Thymus (tissue), 11 donors: ENCODE results near the gene ARMS2. TPM values are rescaled to one million over a fixed set of nuclear protein-coding genes. Genes with fewer than 3 reads are reported as not detected.

Experiments used
- DNase-seq, 9 donors: peaks; one replicate each; pipeline ENCODE4 v3.0.0-alpha.2; 2013; ENCODE audit warnings: low spot score in 9 of 9, low read depth in 6 of 9, missing footprints in 1 of 9
- H3K27ac ChIP-seq, 2 donors: one replicate each; pipeline ENCODE4 v1.5.1; 2013; ENCODE audit warnings: control low read depth in 1 of 2, low read depth in 1 of 2, low read length in 1 of 2, mild to moderate bottlenecking in 1 of 2, moderate library complexity in 1 of 2
- H3K27me3 ChIP-seq, 2 donors: one replicate each; pipeline ENCODE4 v1.5.1; 2013; ENCODE audit warnings: low read length in 1 of 2; ENCODE audit not compliant: control insufficient read depth in 2 of 2, insufficient read depth in 1 of 2
- H3K36me3 ChIP-seq, 2 donors: one replicate each; pipeline ENCODE4 v1.5.1; 2013; ENCODE audit warnings: low read length in 1 of 2, mild to moderate bottlenecking in 1 of 2, moderate library complexity in 1 of 2; ENCODE audit not compliant: control insufficient read depth in 2 of 2, insufficient read depth in 2 of 2
- H3K4me1 ChIP-seq, 2 donors: one replicate each; pipeline ENCODE4 v1.5.1; 2013; ENCODE audit warnings: low read length in 2 of 2; ENCODE audit not compliant: control insufficient read depth in 2 of 2, insufficient read depth in 2 of 2
- H3K4me3 ChIP-seq, 2 donors: one replicate each; pipeline ENCODE4 v1.5.1; 2013; ENCODE audit warnings: low read length in 2 of 2, control low read depth in 1 of 2, mild to moderate bottlenecking in 1 of 2
- H3K9me3 ChIP-seq, 2 donors: one replicate each; pipeline ENCODE4 v1.5.1; 2013; ENCODE audit warnings: low read length in 1 of 2, mild to moderate bottlenecking in 1 of 2; ENCODE audit not compliant: control insufficient read depth in 2 of 2, insufficient read depth in 1 of 2
- WGBS: extraction: QIAGEN DNeasy Blood & Tissue Kit; methylation state at CpG from one replicate; pipeline ENCODE4 v1.1.7; 2013; 5-methylcytosine and 5-hydroxymethylcytosine counted together
- polyA plus RNA-seq: library from polyadenylated mRNA; stranded (reverse); fragments of 200-250 nt; gene quantifications from one replicate; pipeline ENCODE4 v1.2.3, GENCODE V29; 2013
- total RNA-seq: library from RNA; stranded (reverse); fragments of 120-200 nt; gene quantifications from one replicate; pipeline ENCODE4 v1.2.4, GENCODE V29; 2013
- donor health status: healthy.

ARMS2 gene
- total and polyA plus RNA-seq, 2 donors = 0.18 TPM; not detected in 1

- Histone ChIP-seq H3K4me1 (peaks cover 0 to 8% of the 10 kb centered on the region in 2 donors), H3K9me3 (no peaks in the 10 kb centered on the region), H3K27me3 (peaks cover 0 to 35% of the 10 kb centered on the region in 2 donors), H3K27ac (no peak overlapping the region), H3K36me3 (no peaks in the 10 kb centered on the region), H3K4me3 (no peak overlapping the region)
- 6% methylated on average over 15 of the region's 15 CpGs for WGBS
- no peak for DNase-seq
These were observed 19.8 kb downstream of the ARMS2 start for GRCh38 chr10:122474131-122474818.

DNA sequence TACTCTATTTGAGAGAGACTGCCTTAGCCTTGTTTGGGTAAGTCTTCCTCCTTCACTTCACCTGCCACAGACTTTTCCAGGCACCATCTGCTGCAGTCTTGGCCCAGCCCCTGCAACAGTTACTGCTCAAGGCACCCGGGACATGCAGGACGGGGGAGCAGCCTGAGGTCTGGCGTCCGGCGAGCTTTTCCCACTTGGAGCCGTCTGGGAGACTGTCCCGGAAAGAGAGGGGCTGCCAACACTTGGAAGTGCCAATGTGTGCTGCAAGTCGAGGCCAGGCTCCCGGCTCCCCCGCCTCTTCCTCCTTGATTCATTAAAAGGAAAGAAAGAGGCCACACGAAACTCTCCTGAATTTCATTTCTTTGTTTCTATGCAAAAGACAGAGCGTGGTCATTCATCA lies 20.6 kb downstream of the ARMS2 start:
- no peak overlapping the region for H3K4me3 ChIP-seq
- no peaks in the 10 kb centered on the region for H3K9me3 ChIP-seq
- peaks cover 0 to 35% of the 10 kb centered on the region in 2 donors for H3K27me3 ChIP-seq
- no peak for DNase-seq
- H3K4me1 ChIP-seq = peaks cover 0 to 8% of the 10 kb centered on the region in 2 donors
- H3K27ac ChIP-seq = no peak overlapping the region
- H3K36me3 ChIP-seq = no peaks in the 10 kb centered on the region
- 58% methylated on average over 12 of the region's 12 CpGs for whole genome bisulfite sequencing

GRCh38 chr10:122475591-122476332 lies 21.3 kb downstream of the ARMS2 start:
- Histone ChIP-seq H3K27me3 (peaks cover 0 to 33% of the 10 kb centered on the region in 2 donors), H3K27ac (no peak overlapping the region), H3K4me3 (no peak overlapping the region), H3K4me1 (peaks cover 0 to 8% of the 10 kb centered on the region in 2 donors), H3K9me3 (no peaks in the 10 kb centered on the region), H3K36me3 (no peaks in the 10 kb centered on the region)
- DNase-seq = no peak
- WGBS = 62% methylated on average over 16 of the region's 16 CpGs

- Histone ChIP-seq H3K36me3 (no peaks in the 10 kb centered on the region), H3K9me3 (no peaks in the 10 kb centered on the region), H3K4me1 (peaks cover 0 to 8% of the 10 kb centered on the region in 2 donors), H3K4me3 (no peak overlapping the region), H3K27me3 (peaks cover 0 to 30% of the 10 kb centered on the region in 2 donors), H3K27ac (no peak overlapping the region)
- DNase-seq = no peak
- 88% methylated on average over 6 of the region's 6 CpGs for WGBS
These were observed 21.9 kb downstream of the ARMS2 start for GRCh38 chr10:122476333-122476695.

DNA sequence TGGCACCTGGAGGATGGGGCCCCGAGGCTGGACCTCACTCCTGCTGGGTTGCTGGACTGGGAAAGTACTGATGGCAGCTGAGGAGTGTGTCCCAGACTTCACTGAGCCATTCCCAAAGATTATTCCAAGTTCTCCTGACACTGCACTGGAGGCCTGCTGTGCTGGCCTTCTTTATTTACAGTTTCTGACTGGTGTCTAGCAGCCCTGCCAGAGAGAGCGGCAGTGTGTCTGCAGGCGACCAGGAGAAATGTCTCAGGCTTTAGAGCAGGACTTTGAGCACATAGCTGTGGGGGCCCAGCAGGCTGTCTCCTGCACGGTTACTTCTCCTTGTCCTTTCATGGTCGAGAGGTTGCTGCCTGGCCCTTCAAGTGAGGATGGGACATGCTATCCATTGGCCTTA lies 23.0 kb downstream of the ARMS2 start:
- peaks cover 0 to 8% of the 10 kb centered on the region in 2 donors for H3K4me1 ChIP-seq
- 91% methylated on average over 5 of the region's 5 CpGs for WGBS
- H3K27ac ChIP-seq = no peak overlapping the region
- no peak overlapping the region for H3K4me3 ChIP-seq
- no peaks in the 10 kb centered on the region for H3K9me3 ChIP-seq
- no peaks in the 10 kb centered on the region for H3K36me3 ChIP-seq
- H3K27me3 ChIP-seq = peaks cover 0 to 28% of the 10 kb centered on the region in 2 donors
- DNase-seq = no peak

GRCh38 chr10:122478971-122479370 lies 24.5 kb downstream of the ARMS2 start:
- H3K27ac ChIP-seq = no peak overlapping the region
- 92% methylated on average over 7 of the region's 7 CpGs for WGBS
- no peaks in the 10 kb centered on the region for H3K9me3 ChIP-seq
- H3K4me1 ChIP-seq = peaks cover 0 to 8% of the 10 kb centered on the region in 2 donors
- no peak overlapping the region for H3K4me3 ChIP-seq
- H3K36me3 ChIP-seq = no peaks in the 10 kb centered on the region
- DNase-seq = no peak
- peaks cover 0 to 23% of the 10 kb centered on the region in 2 donors for H3K27me3 ChIP-seq

DNA sequence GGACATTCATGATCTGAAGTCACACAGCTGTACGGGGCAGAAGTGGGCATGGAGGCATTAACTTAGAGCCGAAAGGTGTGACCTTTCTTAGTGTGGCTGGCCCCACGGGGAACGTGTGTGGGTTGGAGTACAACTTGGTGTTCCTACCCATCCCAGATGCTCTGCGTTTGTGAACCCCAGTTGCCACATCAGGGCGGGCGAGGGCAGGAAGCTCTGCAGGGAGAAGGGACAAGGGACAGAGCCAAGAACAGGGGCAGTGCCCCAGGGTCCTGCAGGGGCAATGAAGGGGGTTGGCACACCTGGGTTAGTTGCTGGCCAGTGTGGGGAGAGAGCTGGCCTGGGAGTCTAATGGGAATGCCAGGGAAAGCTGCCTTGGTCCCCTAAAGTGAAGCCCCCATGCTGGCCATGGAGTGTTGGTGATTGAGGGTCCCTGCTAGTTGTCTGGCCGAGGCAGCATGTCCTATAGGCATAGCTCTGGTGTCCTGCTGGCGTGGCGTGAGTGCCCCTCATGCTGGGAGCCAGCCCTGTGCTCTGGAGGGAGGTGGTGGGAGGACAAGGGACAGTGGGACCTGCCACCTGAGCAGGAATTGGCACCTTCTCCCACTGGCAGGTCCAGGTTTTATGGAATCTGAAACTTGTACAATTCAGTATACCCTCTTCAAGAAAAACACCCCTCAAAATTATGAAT lies 25.8 kb downstream of the ARMS2 start:
- 93% methylated on average over 10 of the region's 10 CpGs for WGBS
- peaks cover 0 to 10% of the 10 kb centered on the region in 2 donors for H3K27me3 ChIP-seq
- H3K36me3 ChIP-seq = no peaks in the 10 kb centered on the region
- no peak for DNase-seq
- H3K27ac ChIP-seq = no peak overlapping the region
- H3K9me3 ChIP-seq = no peaks in the 10 kb centered on the region
- peaks cover 0 to 8% of the 10 kb centered on the region in 2 donors for H3K4me1 ChIP-seq
- no peak overlapping the region for H3K4me3 ChIP-seq

GRCh38 chr10:122481296-122482056 lies 27.0 kb downstream of the ARMS2 start:
- H3K4me3 ChIP-seq = no peak overlapping the region
- H3K4me1 ChIP-seq = peaks cover 0 to under 1% of the 10 kb centered on the region in 2 donors
- no peaks in the 10 kb centered on the region for H3K36me3 ChIP-seq
- peaks cover 0 to under 1% of the 10 kb centered on the region in 2 donors for H3K27me3 ChIP-seq
- no peak for DNase-seq
- H3K27ac ChIP-seq = no peak overlapping the region
- H3K9me3 ChIP-seq = no peaks in the 10 kb centered on the region
- WGBS = 92% methylated on average over 6 of the region's 6 CpGs
